Measurements from ENCODE around the gene MPND.

DNA sequence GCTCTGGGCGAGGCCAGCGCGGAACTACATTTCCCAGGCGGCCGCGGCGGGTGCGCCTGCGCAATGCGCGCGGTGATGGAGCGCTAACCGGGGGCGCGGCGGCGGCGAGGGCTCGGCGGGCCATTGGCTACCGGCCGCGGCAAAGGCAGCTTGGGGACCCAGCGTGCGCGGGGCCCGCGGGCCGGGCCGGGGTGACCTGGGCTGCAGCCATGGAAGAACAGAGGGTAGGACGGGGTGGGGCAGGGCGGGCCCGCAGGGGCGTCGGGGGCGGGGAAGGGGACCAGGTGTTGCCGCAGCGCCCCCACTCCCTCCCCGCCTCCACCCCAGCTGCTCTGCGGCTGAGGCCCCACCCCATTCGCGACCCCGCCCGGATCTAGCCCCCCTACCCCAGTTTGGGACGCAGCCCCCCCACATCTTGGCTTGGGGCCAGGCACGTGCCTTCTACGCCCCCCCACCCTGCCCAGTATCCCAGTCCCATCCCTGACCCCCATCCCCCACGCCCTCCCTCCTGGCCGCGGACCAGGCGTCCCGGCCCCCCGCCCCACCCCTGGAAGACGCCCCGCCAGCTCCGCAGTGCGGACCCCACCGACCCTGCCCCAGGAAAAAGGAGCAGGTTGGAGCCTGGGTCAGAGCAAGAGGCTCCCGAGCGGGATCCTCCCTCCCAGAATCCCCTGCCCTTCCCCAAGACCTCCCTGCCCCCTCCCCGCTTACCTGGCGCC is 38.7 kb upstream of the MPND start, which contains the start of gene FSD1:
- TF ChIP-seq, protein P1, sequence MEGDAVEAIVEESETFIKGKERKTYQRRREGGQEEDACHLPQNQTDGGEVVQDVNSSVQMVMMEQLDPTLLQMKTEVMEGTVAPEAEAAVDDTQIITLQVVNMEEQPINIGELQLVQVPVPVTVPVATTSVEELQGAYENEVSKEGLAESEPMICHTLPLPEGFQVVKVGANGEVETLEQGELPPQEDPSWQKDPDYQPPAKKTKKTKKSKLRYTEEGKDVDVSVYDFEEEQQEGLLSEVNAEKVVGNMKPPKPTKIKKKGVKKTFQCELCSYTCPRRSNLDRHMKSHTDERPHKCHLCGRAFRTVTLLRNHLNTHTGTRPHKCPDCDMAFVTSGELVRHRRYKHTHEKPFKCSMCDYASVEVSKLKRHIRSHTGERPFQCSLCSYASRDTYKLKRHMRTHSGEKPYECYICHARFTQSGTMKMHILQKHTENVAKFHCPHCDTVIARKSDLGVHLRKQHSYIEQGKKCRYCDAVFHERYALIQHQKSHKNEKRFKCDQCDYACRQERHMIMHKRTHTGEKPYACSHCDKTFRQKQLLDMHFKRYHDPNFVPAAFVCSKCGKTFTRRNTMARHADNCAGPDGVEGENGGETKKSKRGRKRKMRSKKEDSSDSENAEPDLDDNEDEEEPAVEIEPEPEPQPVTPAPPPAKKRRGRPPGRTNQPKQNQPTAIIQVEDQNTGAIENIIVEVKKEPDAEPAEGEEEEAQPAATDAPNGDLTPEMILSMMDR (IDR thresholded peaks at IDR 0.05 in 4 of 5, conservative IDR thresholded peaks at IDR 0.05 in 1 of 5): no peak
- no peak for TF ChIP-seq POLR2A (IDR thresholded peaks at IDR 0.05)
